Uterus (tissue), 2 donors: ENCODE measurements around the gene FAM151B.
"Not testable (repeated sequence)": the region's sequence is repeated elsewhere in the genome, so short reads cannot be mapped to it uniquely, and the experiment has no call there.

Experiments used
- CTCF ChIP-seq, 4 experiments: fragments of 200-600 bp in 2 of 4; fragments of 450-650 bp in 2 of 4; sonication (generic) in 2 of 4; IDR thresholded peaks; one replicate each; pipeline ENCODE4 v1.5.1; 2016 to 2019; ENCODE audit warnings: antibody characterized with exemption in 4 of 4, mild to moderate bottlenecking in 2 of 4, moderate library complexity in 1 of 4
- POLR2A ChIP-seq, 2 donors: fragments of 450-650 bp; IDR thresholded peaks; one replicate each; pipeline ENCODE4 v1.6.1; 2016; ENCODE audit warnings: antibody characterized with exemption in 2 of 2, mild to moderate bottlenecking in 1 of 2, moderate library complexity in 1 of 2

DNA sequence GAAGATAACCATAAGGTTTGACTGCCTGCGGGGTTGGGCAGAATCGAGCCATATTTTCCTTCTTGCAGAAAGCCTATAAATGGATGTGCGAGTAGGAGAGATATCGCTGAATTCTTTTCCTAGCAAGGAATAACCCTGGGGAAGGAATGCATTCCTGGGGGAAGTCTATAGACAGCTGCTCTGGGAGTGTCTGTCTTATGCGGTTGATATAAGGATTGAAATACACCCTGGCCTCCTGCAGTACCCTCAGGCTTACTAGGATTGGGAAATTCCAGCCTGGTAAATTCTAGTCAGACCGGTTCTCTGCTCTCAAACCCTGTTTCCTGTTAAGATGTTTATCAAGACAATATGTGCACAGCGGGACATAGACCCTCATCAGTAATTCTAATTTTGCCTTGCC lies 5.5 kb downstream of the FAM151B start:
- TF ChIP-seq CTCF, POLR2A (IDR thresholded peaks at IDR 0.05): not testable (repeated sequence)
